H1 (cell line): ENCODE results near the gene DNAL1. TPM values are rescaled to one million over a fixed set of nuclear protein-coding genes. Genes with fewer than 3 reads are reported as not detected.

ENCODE experiments used
- CTCF ChIA-PET: fragments of 300-600 bp; sonication (Branson Sonifier 250); formaldehyde crosslinking; loops from one replicate; lab custom pipeline; 2021; ENCODE audit not compliant: partially characterized antibody; lab: Charles Lee
- POLR2A ChIA-PET: fragments of 300-600 bp; sonication (Branson Sonifier 250); formaldehyde crosslinking; loops from one replicate; lab custom pipeline; 2021; ENCODE audit warnings: inconsistent platforms; ENCODE audit not compliant: partially characterized antibody; lab: Charles Lee
- DNase-seq, 2 experiments: peaks; one replicate each; pipeline versions ENCODE4 v3.0.0 to v3.0.0-alpha.2; 2010 to 2022; ENCODE audit warnings: low spot score in 2 of 2, low read depth in 1 of 2, mixed read lengths in 1 of 2
- FAIRE-seq: peaks from 2 replicates; lab custom pipeline; 2011; peaks lifted over from hg19 to GRCh38; lab: Jason Lieb, UNC
- H2AFZ ChIP-seq: 2 replicates; pipeline ENCODE4 v1.8.1; 2012; ENCODE audit warnings: low read length, inconsistent platforms
- H2AK5ac ChIP-seq: 2 replicates; pipeline ENCODE4 v1.6.1; 2013; ENCODE audit warnings: low read depth, low read length
- H2BK120ac ChIP-seq: replicated peaks from 2 replicates; pipeline ENCODE3; 2013; ENCODE audit warnings: low read depth, low read length, inconsistent platforms
- H2BK12ac ChIP-seq: 2 replicates; pipeline ENCODE4 v1.6.1; 2013; ENCODE audit warnings: low read depth, low read length
- H2BK15ac ChIP-seq: 2 replicates; pipeline ENCODE4 v1.6.1; 2013; ENCODE audit warnings: low read length
- H2BK20ac ChIP-seq: 2 replicates; pipeline ENCODE4 v1.6.1; 2013; ENCODE audit warnings: low read length
- H2BK5ac ChIP-seq: 2 replicates; pipeline ENCODE4 v1.6.1; 2013; ENCODE audit warnings: low read depth, low read length
- H3K14ac ChIP-seq: 2 replicates; pipeline ENCODE4 v1.6.1; 2013; ENCODE audit warnings: inconsistent platforms; ENCODE audit not compliant: insufficient read length
- H3K18ac ChIP-seq: 2 replicates; pipeline ENCODE4 v1.6.1; 2013; ENCODE audit warnings: low read length; ENCODE audit errors: extremely low read depth
- H3K23ac ChIP-seq: 2 replicates; pipeline ENCODE4 v1.6.1; 2013; ENCODE audit warnings: inconsistent platforms; ENCODE audit not compliant: insufficient read length
- H3K23me2 ChIP-seq: 2 replicates; pipeline ENCODE4 v1.6.1; 2013; ENCODE audit warnings: low read depth, low read length
- H3K27ac ChIP-seq: 2 replicates; pipeline ENCODE4 v1.6.1; 2011; ENCODE audit warnings: low read depth, low read length, inconsistent platforms
- H3K27me3 ChIP-seq, 4 experiments: replicated peaks in 1 of 4; 1 replicate in 1 of 4; 2 replicates in 3 of 4; pipeline versions ENCODE4 v1.6.1 to v1.8.1; 2011 to 2013; ENCODE audit warnings: low read length in 3 of 4, mild to moderate bottlenecking in 3 of 4, inconsistent platforms in 2 of 4, mixed read lengths in 2 of 4, moderate library complexity in 1 of 4; ENCODE audit not compliant: control insufficient read depth in 3 of 4, insufficient read depth in 3 of 4; ENCODE audit errors: extremely low read depth in 1 of 4
- H3K36me3 ChIP-seq, 4 experiments: 2 replicates each; pipeline versions ENCODE4 v1.6.1 to v1.8.1; 2011 to 2013; ENCODE audit warnings: mild to moderate bottlenecking in 4 of 4, low read length in 3 of 4, moderate library complexity in 2 of 4, control low read depth in 1 of 4, inconsistent platforms in 1 of 4; ENCODE audit not compliant: insufficient read depth in 4 of 4, control insufficient read depth in 2 of 4
- H3K4ac ChIP-seq: replicated peaks from 2 replicates; pipeline ENCODE3; 2013; ENCODE audit warnings: low read length, low read depth, mixed read lengths, inconsistent platforms; ENCODE audit not compliant: insufficient read length
- H3K4me1 ChIP-seq, 4 experiments: replicated peaks in 1 of 4; 1 replicate in 1 of 4; 2 replicates in 3 of 4; pipeline versions ENCODE4 v1.6.1 to v1.8.1; 2011 to 2013; ENCODE audit warnings: low read length in 3 of 4, inconsistent platforms in 2 of 4, mixed read lengths in 1 of 4; ENCODE audit not compliant: insufficient read depth in 4 of 4, control insufficient read depth in 3 of 4
- H3K4me2 ChIP-seq, 2 experiments: 2 replicates each; pipeline versions ENCODE4 v1.6.1 to v1.8.1; 2011 to 2013; ENCODE audit warnings: low read depth in 2 of 2, low read length in 2 of 2, control low read depth in 1 of 2, inconsistent platforms in 1 of 2, mild to moderate bottlenecking in 1 of 2; ENCODE audit not compliant: insufficient read depth in 1 of 2
- H3K4me3 ChIP-seq, 4 experiments: fragments of 200-600, 300-600 bp in 1 of 4; sonication (generic), shearing (Covaris generic), sonication (Bioruptor Twin) in 1 of 4; 2 replicates each; pipeline versions ENCODE4 v1.5.1 to v1.8.1; 2011 to 2016; ENCODE audit warnings: low read length in 4 of 4, low read depth in 3 of 4, control low read depth in 2 of 4, inconsistent platforms in 2 of 4, mild to moderate bottlenecking in 2 of 4, mixed read lengths in 1 of 4, moderate library complexity in 1 of 4; ENCODE audit not compliant: insufficient read depth in 2 of 4; ENCODE audit errors: extremely low read depth in 1 of 4
- H3K56ac ChIP-seq: replicated peaks from 2 replicates; pipeline ENCODE3; 2013; ENCODE audit warnings: low read depth, mild to moderate bottlenecking, mixed read lengths, low read length, inconsistent platforms; ENCODE audit not compliant: insufficient read length
- H3K79me1 ChIP-seq: 2 replicates; pipeline ENCODE4 v1.6.1; 2013; ENCODE audit warnings: low read depth, low read length, control low read depth
- H3K79me2 ChIP-seq, 2 experiments: 2 replicates each; pipeline versions ENCODE4 v1.6.1 to v1.8.1; 2012 to 2013; ENCODE audit warnings: low read length in 2 of 2, mild to moderate bottlenecking in 2 of 2, inconsistent platforms in 1 of 2; ENCODE audit not compliant: insufficient read depth in 2 of 2, control insufficient read depth in 1 of 2
- H3K9ac ChIP-seq, 4 experiments: replicated peaks in 1 of 4; 1 replicate in 1 of 4; 2 replicates in 3 of 4; pipeline versions ENCODE4 v1.6.1 to v1.8.1; 2011 to 2013; ENCODE audit warnings: low read depth in 3 of 4, low read length in 3 of 4, control low read depth in 2 of 4, mild to moderate bottlenecking in 2 of 4, moderate library complexity in 2 of 4, inconsistent platforms in 1 of 4; ENCODE audit errors: extremely low read depth in 1 of 4
- H3K9me3 ChIP-seq, 2 experiments: 2 replicates each; pipeline versions ENCODE4 v1.6.1 to v1.8.1; 2012 to 2013; ENCODE audit warnings: mild to moderate bottlenecking in 2 of 2, moderate library complexity in 2 of 2, control low read depth in 1 of 2, inconsistent platforms in 1 of 2, low read depth in 1 of 2, low read length in 1 of 2, mixed read lengths in 1 of 2; ENCODE audit not compliant: insufficient read depth in 2 of 2
- H4K20me1 ChIP-seq, 2 experiments: replicated peaks in 1 of 2; 2 replicates each; pipeline versions ENCODE3 to v1.8.1; 2011 to 2013; ENCODE audit warnings: inconsistent platforms in 2 of 2, low read length in 2 of 2, mild to moderate bottlenecking in 1 of 2; ENCODE audit not compliant: insufficient read depth in 2 of 2, control insufficient read depth in 1 of 2
- H4K5ac ChIP-seq: 2 replicates; pipeline ENCODE4 v1.6.1; 2013; ENCODE audit warnings: low read length, low read depth, mixed read lengths, inconsistent platforms; ENCODE audit not compliant: insufficient read length
- H4K8ac ChIP-seq: 2 replicates; pipeline ENCODE4 v1.8.0; 2013; ENCODE audit warnings: mild to moderate bottlenecking, moderate library complexity, low read length, inconsistent platforms; ENCODE audit not compliant: insufficient read depth; ENCODE audit errors: extremely low read depth
- H4K91ac ChIP-seq: replicated peaks from 2 replicates; pipeline ENCODE3; 2013; ENCODE audit warnings: low read length, mixed read lengths, inconsistent platforms; ENCODE audit not compliant: insufficient read length
- CBX5 ChIP-seq: fragments of 300-800, 300-1000 bp; sonication (generic); IDR thresholded peaks from 2 replicates; pipeline ENCODE4 v1.7.1; 2016; ENCODE audit warnings: antibody characterized with exemption, low read length, low read depth
- CBX8 ChIP-seq: fragments of 300-800, 300-1000 bp; sonication (generic); IDR thresholded peaks from 2 replicates; pipeline ENCODE4 v1.7.1; 2016; ENCODE audit warnings: low read depth, low read length, borderline replicate concordance
- CHD2 ChIP-seq: IDR thresholded peaks from 2 replicates; pipeline ENCODE4 v1.6.1; 2012; ENCODE audit warnings: low read length, improper control_type of control experiment
- EZH2 ChIP-seq: fragments of 200-600 bp; sonication (generic); IDR thresholded peaks from 2 replicates; pipeline ENCODE4 v1.7.1; 2012; ENCODE audit warnings: low read depth, mild to moderate bottlenecking, moderate library complexity, low read length, inconsistent platforms; ENCODE audit not compliant: severe bottlenecking
- GABPA ChIP-seq: IDR thresholded peaks from 2 replicates; pipeline ENCODE4 v1.6.1; 2011; ENCODE audit warnings: mild to moderate bottlenecking, low read length, moderate library complexity, borderline replicate concordance; ENCODE audit not compliant: insufficient read depth
- KDM5A ChIP-seq: fragments of 200-600 bp; IDR thresholded peaks from 2 replicates; pipeline ENCODE4 v1.7.1; 2012; ENCODE audit warnings: mild to moderate bottlenecking, low read length, inconsistent platforms, mixed read lengths
- PHF8 ChIP-seq: fragments of 200-600 bp; sonication (generic); conservative IDR thresholded peaks from 2 replicates; pipeline ENCODE4 v1.7.1; 2012; ENCODE audit warnings: low read depth, mild to moderate bottlenecking, inconsistent platforms, low read length, moderate library complexity
- POLR2AphosphoS5 ChIP-seq: IDR thresholded peaks from 2 replicates; pipeline ENCODE4 v1.6.1; 2011; ENCODE audit warnings: low read depth, low read length
- SP2 ChIP-seq: IDR thresholded peaks from 2 replicates; pipeline ENCODE4 v1.6.1; 2012; ENCODE audit warnings: mild to moderate bottlenecking, low read length, inconsistent platforms
- TAF1 ChIP-seq: IDR thresholded peaks from 2 replicates; pipeline ENCODE4 v1.6.1; 2011; ENCODE audit warnings: mild to moderate bottlenecking, low read depth, low read length
- TAF7 ChIP-seq: optimal IDR thresholded peaks from 2 replicates; pipeline ENCODE3; 2011; ENCODE audit warnings: low read depth, mild to moderate bottlenecking, inconsistent platforms, low read length, moderate library complexity, borderline replicate concordance
- ZNF274 ChIP-seq: IDR thresholded peaks from 2 replicates; pipeline ENCODE4 v1.7.0; 2012; ENCODE audit warnings: low read length, borderline replicate concordance; ENCODE audit errors: extremely low read depth
- WGBS, 2 experiments: shearing (Covaris generic) in 1 of 2; methylation state at CpG; one replicate each; pipeline versions ENCODE4 v1.1.6 to v1.1.7; 2013 to 2015; ENCODE audit warnings: low lambda C conversion rate in 2 of 2, mixed read lengths in 2 of 2, inconsistent platforms in 1 of 2, low coverage in 1 of 2, missing lambda C conversion rate in 1 of 2; ENCODE audit not compliant: insufficient replicate concordance in 2 of 2, insufficient coverage in 1 of 2, insufficient read length in 1 of 2; ENCODE audit errors: extremely low coverage in 1 of 2, missing lambda C conversion rate in 1 of 2; 5-methylcytosine and 5-hydroxymethylcytosine counted together
- polyA plus RNA-seq, 7 experiments: library from polyadenylated mRNA; depleted of rRNA in 3 of 7; stranded (reverse) in 5 of 7; unstranded in 2 of 7; fragments of >200 nt in 5 of 7; fragments of 200-250 nt in 2 of 7; gene quantifications; 1 replicate in 5 of 7; 2 replicates in 1 of 7; 4 replicates in 1 of 7; pipeline versions ENCODE4 v1.2.1 to v1.2.3, GENCODE V29; 2011 to 2013; ENCODE audit warnings: missing spikeins in 2 of 7, mixed read lengths in 2 of 7
- total RNA-seq: library from RNA; stranded (reverse); fragmentation: NEBNext Ultra II Directional; extraction: Animal tissue kit (Norgen Biotek cat#: 25700); gene quantifications from 2 replicates; pipeline ENCODE4 v1.2.1, GENCODE V29; 2021

The DNAL1 gene
- total and polyA plus RNA-seq, 2 of the 8 experiments (the other 6 are each of a cell fraction or from before 2014, with no cell fraction given), result 2.8 to 16.8 TPM

GRCh38 chr14:73712540-73713180 is 67.9 kb downstream of the DNAL1 start:
- DNase-seq, result no peak
- H3K79me2 ChIP-seq, result peaks cover 5 to 33% of the 10 kb centered on the region in 2 experiments
- H2BK120ac ChIP-seq, result no peak overlapping the region
- peaks cover 13% of the 10 kb centered on the region for H3K79me1 ChIP-seq
- peaks cover 12 to 18% of the 10 kb centered on the region in 2 experiments for H4K20me1 ChIP-seq
- no peak overlapping the region; the same call in 1 of the 2 replicates for H4K8ac ChIP-seq
- no peak for FAIRE-seq
- no peak overlapping the region for H2BK5ac ChIP-seq
- no peak overlapping the region for H3K56ac ChIP-seq
- H3K27ac ChIP-seq, result no peak overlapping the region
- peak overlapping the region in 3 of 4 experiments; percentile 93 to 98 (median 94); a peak in 6 of 7 replicates for H3K9ac ChIP-seq
- no peaks in the 10 kb centered on the region for H3K9me3 ChIP-seq
- H3K4me2 ChIP-seq, result peak overlapping the region; percentile 85 to 99
- no peak overlapping the region for H3K14ac ChIP-seq
- peaks cover 0 to 3% (median 0%) of the 10 kb centered on the region in 4 experiments; a peak in 3 of 7 replicates for H3K27me3 ChIP-seq
- no peak overlapping the region for H2AK5ac ChIP-seq
- H3K23ac ChIP-seq, result no peak overlapping the region
- H3K18ac ChIP-seq, result no peak overlapping the region
- H2AFZ ChIP-seq, result no peak overlapping the region
- peak overlapping the region; percentile 88 to 98 (median 94) for H3K4me3 ChIP-seq
- no peak overlapping the region for H2BK12ac ChIP-seq
- 0 out of 8 replicates have a peak, but pooled peaks cover 0 to 3% (median 0%) of the 10 kb centered on the region in 4 experiments for H3K36me3 ChIP-seq
- peaks cover 0 to 13% (median 8%) of the 10 kb centered on the region in 4 experiments; a peak in 6 of 7 replicates for H3K4me1 ChIP-seq
- CTCF ChIA-PET, result interaction anchor here (0.5 to 3.7 kb wide), 8 partner anchors 15 to 69 kb away, joined by 3 to 15 read pairs (median 3); no protein-coding TSS in a partner anchor
- no peak overlapping the region for H4K5ac ChIP-seq
- H2BK15ac ChIP-seq, result no peak overlapping the region
- peaks cover 24% of the 10 kb centered on the region for H3K23me2 ChIP-seq
- 5% methylated on average over 20 of the region's 20 CpGs; no CpG with 5 or more reads in 1 of the 2 experiments for WGBS, 2 experiments
- no peak overlapping the region for H3K4ac ChIP-seq
- no peak overlapping the region for H4K91ac ChIP-seq
- POLR2A ChIA-PET, result interaction anchor here (0.6 to 2.4 kb wide), 20 partner anchors 10 to 173 kb away, joined by 3 to 15 read pairs (median 4); partner anchors contain the start of genes ACOT2, ACOT6, DNAL1 and PTGR2
- H2BK20ac ChIP-seq, result no peak overlapping the region
- TF ChIP-seq GABPA (peak; percentile 27; the same call in 1 of the 2 replicates), CHD2 (no peak), CBX5 (no peak), POLR2AphosphoS5 (peak; percentile 41; the same call in 1 of the 2 replicates), EZH2 (no peak), TAF7 (peak; percentile 36), PHF8 (no peak), SP2 (no peak), ZNF274 (no peak), CBX8 (no peak), TAF1 (0 out of 2 replicates have a peak, but pooled peaks have one; percentile 21), KDM5A (no peak)
